Neuronal stem cell (in vitro differentiated cells): ENCODE results near the gene WWOX.

Experiments used
- DNase-seq: peaks from one replicate; pipeline ENCODE4 v3.0.0-alpha.2; 2013; ENCODE audit warnings: low spot score
- H2AFZ ChIP-seq: one replicate; pipeline ENCODE4 v1.6.1; 2013; ENCODE audit warnings: mild to moderate bottlenecking, low read length, inconsistent platforms
- H2AK5ac ChIP-seq: 2 replicates; pipeline ENCODE4 v1.6.1; 2013; ENCODE audit warnings: low read depth, mild to moderate bottlenecking, inconsistent platforms, low read length, moderate library complexity, mixed read lengths
- H2BK120ac ChIP-seq: 2 replicates; pipeline ENCODE4 v1.6.1; 2013; ENCODE audit warnings: low read depth, mild to moderate bottlenecking, inconsistent platforms, low read length, moderate library complexity, mixed read lengths
- H2BK12ac ChIP-seq: one replicate; pipeline ENCODE4 v1.6.1; 2013; ENCODE audit warnings: low read length, inconsistent platforms
- H2BK15ac ChIP-seq: 2 replicates; pipeline ENCODE4 v1.6.1; 2013; ENCODE audit warnings: mild to moderate bottlenecking, low read length, inconsistent platforms, mixed read lengths
- H2BK5ac ChIP-seq: one replicate; pipeline ENCODE4 v1.6.1; 2013; ENCODE audit warnings: inconsistent platforms, mild to moderate bottlenecking, low read length, moderate library complexity
- H3K14ac ChIP-seq: one replicate; pipeline ENCODE4 v1.6.1; 2013; ENCODE audit warnings: low read length, inconsistent platforms
- H3K18ac ChIP-seq: 2 replicates; pipeline ENCODE4 v1.6.1; 2013; ENCODE audit warnings: low read length, inconsistent platforms
- H3K23ac ChIP-seq: 2 replicates; pipeline ENCODE4 v1.6.1; 2013; ENCODE audit warnings: low read depth, mild to moderate bottlenecking, mixed read lengths, low read length, inconsistent platforms; ENCODE audit not compliant: poor library complexity
- H3K27ac ChIP-seq: replicated peaks from 3 replicates; pipeline ENCODE4 v1.5.1; 2013; ENCODE audit warnings: low read length, inconsistent platforms
- H3K27me3 ChIP-seq, 3 experiments: 2 replicates each; pipeline ENCODE4 v1.6.1; 2013; ENCODE audit warnings: low read length in 3 of 3, mild to moderate bottlenecking in 2 of 3, inconsistent platforms in 1 of 3, low read depth in 1 of 3, mixed read lengths in 1 of 3, moderate library complexity in 1 of 3; ENCODE audit not compliant: control insufficient read depth in 3 of 3, insufficient read depth in 3 of 3
- H3K36me3 ChIP-seq, 2 donors: replicated peaks in 1 of 2; 2 replicates each; pipeline ENCODE4 v1.6.1; 2013; ENCODE audit warnings: low read length in 2 of 2; ENCODE audit not compliant: control insufficient read depth in 2 of 2, insufficient read depth in 2 of 2
- H3K4ac ChIP-seq: 2 replicates; pipeline ENCODE4 v1.6.1; 2013; ENCODE audit warnings: inconsistent platforms, mild to moderate bottlenecking, low read length, moderate library complexity
- H3K4me1 ChIP-seq, 2 donors: 1 replicate in 1 of 2; 2 replicates in 1 of 2; pipeline ENCODE4 v1.6.1; 2013; ENCODE audit warnings: low read length in 2 of 2, low read depth in 1 of 2; ENCODE audit not compliant: control insufficient read depth in 2 of 2, insufficient read depth in 1 of 2
- H3K4me2 ChIP-seq: one replicate; pipeline ENCODE4 v1.6.1; 2013; ENCODE audit warnings: mild to moderate bottlenecking, low read length, inconsistent platforms; ENCODE audit not compliant: insufficient read depth, poor library complexity, severe bottlenecking
- H3K4me3 ChIP-seq, 2 donors: 2 replicates each; pipeline ENCODE4 v1.5.1; 2013; ENCODE audit warnings: low read length in 2 of 2, mild to moderate bottlenecking in 2 of 2, inconsistent platforms in 1 of 2, moderate library complexity in 1 of 2
- H3K79me1 ChIP-seq: one replicate; pipeline ENCODE4 v1.6.1; 2013; ENCODE audit warnings: low read depth, mild to moderate bottlenecking, inconsistent platforms, low read length, moderate library complexity
- H3K9ac ChIP-seq: one replicate; pipeline ENCODE4 v1.6.1; 2013; ENCODE audit warnings: mild to moderate bottlenecking, low read depth, low read length, inconsistent platforms; ENCODE audit not compliant: poor library complexity
- H3K9me3 ChIP-seq, 2 donors: replicated peaks in 1 of 2; 2 replicates each; pipeline versions ENCODE3 to v1.6.1; 2013; ENCODE audit warnings: low read length in 2 of 2, mild to moderate bottlenecking in 2 of 2, inconsistent platforms in 1 of 2, low read depth in 1 of 2, mixed read lengths in 1 of 2, moderate library complexity in 1 of 2; ENCODE audit not compliant: control insufficient read depth in 2 of 2, insufficient read depth in 1 of 2
- H4K8ac ChIP-seq: one replicate; pipeline ENCODE4 v1.6.1; 2013; ENCODE audit warnings: low read depth, mild to moderate bottlenecking, inconsistent platforms, low read length, moderate library complexity
- H4K91ac ChIP-seq: one replicate; pipeline ENCODE4 v1.6.1; 2013; ENCODE audit warnings: low read length, low read depth, mild to moderate bottlenecking, inconsistent platforms; ENCODE audit not compliant: poor library complexity
- WGBS, 2 donors: extraction: QIAGEN DNeasy Blood & Tissue Kit; methylation state at CpG; one replicate each; pipeline ENCODE4 v1.1.7; 2013; ENCODE audit warnings: missing lambda C conversion rate in 2 of 2, mixed read lengths in 1 of 2; ENCODE audit not compliant: insufficient read length in 2 of 2, insufficient replicate concordance in 1 of 2; ENCODE audit errors: extremely low coverage in 2 of 2; 5-methylcytosine and 5-hydroxymethylcytosine counted together

The WWOX gene

GRCh38 chr16:78183437-78184237, 84.2 kb downstream of the WWOX start:
- H2AK5ac ChIP-seq, result no peak overlapping the region
- no peak overlapping the region for H2AFZ ChIP-seq
- H2BK5ac ChIP-seq, result no peak overlapping the region
- H3K4ac ChIP-seq, result no peak overlapping the region
- no peak overlapping the region for H2BK120ac ChIP-seq
- H4K91ac ChIP-seq, result no peak overlapping the region
- DNase-seq, result no peak
- H3K14ac ChIP-seq, result no peak overlapping the region
- H3K36me3 ChIP-seq, result no peaks in the 10 kb centered on the region
- H3K18ac ChIP-seq, result no peak overlapping the region
- no CpG with 5 or more reads among the region's 15 CpGs for WGBS, 2 donors
- H2BK12ac ChIP-seq, result no peak overlapping the region
- no peaks in the 10 kb centered on the region for H3K9me3 ChIP-seq
- H4K8ac ChIP-seq, result no peak overlapping the region
- no peak overlapping the region for H3K9ac ChIP-seq
- H2BK15ac ChIP-seq, result no peak overlapping the region
- H3K4me2 ChIP-seq, result no peak overlapping the region
- H3K23ac ChIP-seq, result no peak overlapping the region
- H3K4me3 ChIP-seq, result no peak overlapping the region
- H3K4me1 ChIP-seq, result peaks cover 0 to 2% of the 10 kb centered on the region in 2 donors
- no peaks in the 10 kb centered on the region for H3K27me3 ChIP-seq
- H3K79me1 ChIP-seq, result no peaks in the 10 kb centered on the region
- H3K27ac ChIP-seq, result no peak overlapping the region

GRCh38 chr16:78184238-78185183, 85.1 kb downstream of the WWOX start:
- Histone ChIP-seq H3K27ac (no peak overlapping the region), H3K4me1 (peaks cover 0 to 2% of the 10 kb centered on the region in 2 donors), H2BK5ac (no peak overlapping the region), H4K91ac (no peak overlapping the region), H2BK120ac (no peak overlapping the region), H3K4ac (no peak overlapping the region), H3K36me3 (no peaks in the 10 kb centered on the region), H3K4me3 (no peak overlapping the region), H3K27me3 (no peaks in the 10 kb centered on the region), H3K23ac (no peak overlapping the region), H3K4me2 (no peak overlapping the region), H3K14ac (no peak overlapping the region), H3K9ac (no peak overlapping the region), H4K8ac (no peak overlapping the region), H3K79me1 (no peaks in the 10 kb centered on the region), H2AFZ (no peak overlapping the region), H2BK12ac (no peak overlapping the region), H3K9me3 (no peaks in the 10 kb centered on the region), H3K18ac (no peak overlapping the region), H2AK5ac (no peak overlapping the region), H2BK15ac (no peak overlapping the region)
- WGBS, 2 donors, result 100% methylated on average over 1 of the region's 13 CpGs; no CpG with 5 or more reads in 1 of the 2 donors
- DNase-seq, result no peak

DNA sequence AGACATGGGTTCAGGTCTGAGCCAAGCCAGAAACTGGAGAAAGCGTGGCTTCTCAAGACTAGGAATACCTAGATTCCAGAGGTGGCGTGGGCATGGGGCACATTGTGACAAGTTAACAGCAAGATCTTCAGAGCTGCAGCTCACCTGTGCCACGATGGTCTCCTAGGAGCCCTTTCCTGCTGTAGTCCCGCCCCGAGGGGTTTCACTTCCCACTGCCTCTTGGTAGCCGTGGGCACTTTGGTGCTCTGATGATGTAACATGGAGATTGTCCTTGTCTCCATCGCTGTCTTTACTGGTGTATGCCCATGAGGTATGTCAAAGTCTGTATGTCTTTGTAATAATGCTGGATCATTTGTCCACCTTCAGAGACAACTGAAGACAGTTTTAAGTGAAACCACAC, 89.7 kb downstream of the WWOX start:
- Histone ChIP-seq H2BK15ac (no peak overlapping the region), H3K14ac (no peak overlapping the region), H3K4ac (no peak overlapping the region), H3K79me1 (no peaks in the 10 kb centered on the region), H4K91ac (no peak overlapping the region), H2AK5ac (no peak overlapping the region), H3K27ac (no peak overlapping the region), H3K4me1 (no peaks in the 10 kb centered on the region), H2BK120ac (no peak overlapping the region), H3K18ac (no peak overlapping the region), H2BK5ac (no peak overlapping the region), H3K9me3 (no peaks in the 10 kb centered on the region), H3K36me3 (no peaks in the 10 kb centered on the region), H3K27me3 (no peaks in the 10 kb centered on the region), H3K23ac (no peak overlapping the region), H3K4me2 (no peak overlapping the region), H2AFZ (no peak overlapping the region), H2BK12ac (no peak overlapping the region), H3K4me3 (no peak overlapping the region), H4K8ac (no peak overlapping the region), H3K9ac (no peak overlapping the region)
- DNase-seq, result no peak
- WGBS, 2 donors, result no CpG with 5 or more reads among the region's 7 CpGs
